ENCODE measurements around the gene SLC9A6. TPM values are rescaled to one million over a fixed set of nuclear protein-coding genes. Genes with fewer than 3 reads are reported as not detected.

SLC9A6 gene
- total and polyA plus RNA-seq, 9 of the 15 experiments (the other 6 are each of a cell fraction or from before 2014, with no cell fraction given), result 3.7 to 13.9 (median 9.9) TPM

DNA sequence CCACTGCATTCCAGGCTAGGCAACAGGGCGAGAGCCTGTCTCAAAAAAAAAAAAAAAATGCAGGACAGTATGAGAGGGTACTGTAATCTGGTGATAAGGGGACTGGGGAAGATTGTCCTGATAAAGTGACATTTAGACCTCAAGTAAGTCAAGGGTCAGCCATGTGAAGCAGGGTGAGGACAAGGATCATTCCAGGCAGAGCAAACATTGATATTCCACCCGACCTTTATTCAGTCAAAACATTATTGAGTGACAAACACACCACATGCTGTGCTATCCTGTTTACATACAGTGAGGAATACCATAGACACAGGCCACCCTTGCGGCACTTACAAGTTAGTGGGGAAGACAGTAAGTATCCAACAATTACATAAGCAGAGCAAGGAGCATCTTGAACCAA lies 64.4 kb downstream of the SLC9A6 start:
- WGBS (ENCODE audit: insufficient coverage, low coverage, missing lambda C conversion rate), result 10% methylated on average over 2 of the region's 3 CpGs
- ChIA-PET CTCF (ENCODE audit: low intra/inter-chr PET ratio) (no interaction called here), POLR2A (interaction anchor here (0.7 kb wide), 1 partner anchor 625 kb away, joined by 5 read pairs; no protein-coding TSS in a partner anchor)
- no peak overlapping the region for H3K27ac ChIP-seq (ENCODE audit: extremely low read depth, low read depth, low read length)
- H3K9me3 ChIP-seq (replicated peaks; ENCODE audit: control insufficient read depth, insufficient read depth, low read depth, low read length), result no peaks in the 10 kb centered on the region
- H3K4me1 ChIP-seq (replicated peaks in 1 of 2; ENCODE audit: control insufficient read depth in 2 of 2, insufficient read depth in 2 of 2, low read length in 2 of 2), result no peaks in the 10 kb centered on the region
- no peak overlapping the region for H3K4me2 ChIP-seq (ENCODE audit: insufficient read depth, low read length)
- intact Hi-C loops (cut with micrococcal nuclease) (no loop called here), in situ Hi-C loops (cut with MboI) (loop anchor here (25.0 kb wide), 2 partner anchors 113 to 638 kb away; no protein-coding TSS in a partner anchor)
- no peak for ATAC-seq
- no peak overlapping the region for H3K4me3 ChIP-seq
- no peaks in the 10 kb centered on the region for H4K20me1 ChIP-seq (replicated peaks; ENCODE audit: control insufficient read depth, insufficient read depth, low read length)
- H3K9ac ChIP-seq (ENCODE audit: insufficient read depth in 1 of 2, low read depth in 2 of 2, low read length in 2 of 2), result no peak overlapping the region
- no peaks in the 10 kb centered on the region for H3K9me1 ChIP-seq (ENCODE audit: control insufficient read depth, insufficient read depth, low read length)
- no peaks in the 10 kb centered on the region for H3K36me3 ChIP-seq (ENCODE audit: control insufficient read depth, insufficient read depth, low read length)
- no peaks in the 10 kb centered on the region for H3K79me2 ChIP-seq (ENCODE audit: control insufficient read depth, insufficient read depth, low read length)
- no peak overlapping the region for H2AFZ ChIP-seq (ENCODE audit: low read depth, low read length)
- no peak for TF ChIP-seq MYBL2 (IDR thresholded peaks at IDR 0.05; ENCODE audit: low read depth)
- TF ChIP-seq MYBL2 (CRISPR knock-in tag; IDR thresholded peaks at IDR 0.05; ENCODE audit: borderline replicate concordance), result no peak
- no peak for TF ChIP-seq ARNT (IDR thresholded peaks at IDR 0.05)
- TF ChIP-seq ZNF354B (CRISPR knock-in tag; IDR thresholded peaks at IDR 0.05), result no peak
- no peak for TF ChIP-seq POLR3A (IDR thresholded peaks at IDR 0.05; ENCODE audit: borderline replicate concordance, extremely low read depth, insufficient read depth, insufficient read length)
- TF ChIP-seq ZFX (CRISPR knock-in tag; IDR thresholded peaks at IDR 0.05), result no peak
- TF ChIP-seq RAD51 (IDR thresholded peaks at IDR 0.05; ENCODE audit: borderline replicate concordance, low read depth), result no peak
- no peak for TF ChIP-seq RBM25 (IDR thresholded peaks at IDR 0.05; ENCODE audit: low read depth, low read length, severe bottlenecking)
- TF ChIP-seq HMG20B (CRISPR knock-in tag; IDR thresholded peaks at IDR 0.05), result no peak
- TF ChIP-seq, protein P1, sequence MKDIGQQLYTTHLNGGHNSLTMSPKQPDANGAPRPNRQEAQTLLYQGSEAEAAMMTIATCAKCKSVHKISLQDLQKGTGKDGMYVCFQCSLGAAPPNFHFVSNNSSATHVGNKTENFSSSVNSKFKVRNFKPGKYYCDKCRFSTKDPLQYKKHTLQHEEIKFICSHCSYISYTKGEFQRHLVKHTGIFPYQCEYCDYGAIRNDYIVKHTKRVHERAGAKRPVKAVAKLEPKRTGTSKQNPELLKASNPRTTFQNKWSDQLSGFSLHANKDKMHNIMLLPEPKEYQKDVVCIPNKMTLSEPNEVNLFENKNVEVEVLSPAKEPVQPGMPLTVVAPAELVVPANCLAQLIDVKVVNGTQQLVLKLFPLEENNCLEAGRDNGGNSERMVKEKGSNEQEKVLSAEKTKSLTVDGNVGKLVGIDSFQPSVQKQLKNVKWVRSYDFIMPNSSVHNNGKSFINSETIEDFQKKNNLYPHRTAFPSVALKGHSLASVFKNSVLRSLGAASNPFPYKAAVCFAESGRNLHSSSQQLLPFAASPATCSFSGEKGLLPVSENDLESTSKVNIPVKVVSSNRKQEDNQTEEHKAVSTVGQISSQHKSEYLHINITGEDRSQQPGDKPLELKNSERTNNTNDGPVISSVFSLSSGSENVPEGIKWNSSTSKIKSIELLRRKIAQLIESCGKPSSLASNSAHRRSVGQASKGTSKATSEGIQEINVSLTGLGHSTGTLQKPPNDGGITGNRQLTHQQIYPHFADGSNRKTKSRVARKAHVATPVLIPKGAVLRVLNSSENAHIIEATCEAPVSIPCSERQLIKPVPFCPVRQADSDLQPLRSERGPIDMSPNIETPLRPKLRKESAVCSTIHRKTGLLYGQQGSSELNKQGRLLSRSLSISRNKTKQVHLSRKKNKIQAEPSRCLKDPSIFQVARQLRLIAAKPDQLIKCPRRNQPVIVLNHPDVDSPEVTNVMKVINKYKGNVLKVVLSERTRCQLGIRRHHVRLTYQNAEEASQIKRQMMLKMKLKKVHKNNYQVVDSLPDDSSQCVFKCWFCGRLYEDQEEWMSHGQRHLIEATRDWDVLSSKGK (CRISPR knock-in tag; IDR thresholded peaks at IDR 0.05), result no peak
- no peak for TF ChIP-seq ESRRB (CRISPR knock-in tag; IDR thresholded peaks at IDR 0.05; ENCODE audit: borderline replicate concordance)
- TF ChIP-seq NR3C1 (CRISPR knock-in tag; IDR thresholded peaks at IDR 0.05), result no peak
- no peak for TF ChIP-seq JUNB (CRISPR knock-in tag; conservative IDR thresholded peaks at IDR 0.05)
- TF ChIP-seq ETV5 (CRISPR knock-in tag; IDR thresholded peaks at IDR 0.05; ENCODE audit: low read depth), result no peak
- TF ChIP-seq ZNF436 (CRISPR knock-in tag; IDR thresholded peaks at IDR 0.05), result no peak
- no peak for TF ChIP-seq NFRKB (IDR thresholded peaks at IDR 0.05; ENCODE audit: low read depth)
- TF ChIP-seq XRCC3 (IDR thresholded peaks at IDR 0.05), result no peak
- TF ChIP-seq TBP (optimal IDR thresholded peaks at IDR 0.05; ENCODE audit: low read depth, low read length), result no peak
- no peak for TF ChIP-seq GTF2A2 (tag; IDR thresholded peaks at IDR 0.05)
- TF ChIP-seq ILK (tag; IDR thresholded peaks at IDR 0.05; ENCODE audit: borderline replicate concordance, low read depth), result no peak
- H3K27me3 ChIP-seq (ENCODE audit: control insufficient read depth in 2 of 2, insufficient read depth in 2 of 2, low read length in 2 of 2), result peaks cover 2 to 8% of the 10 kb centered on the region in 2 experiments; a peak in 3 of 5 replicates
- no TSS peak for BruUV-seq (replicated peaks)
- DNase-seq (ENCODE audit: extremely low read depth in 1 of 4, low spot score in 3 of 4), result no peak
- no peak for FAIRE-seq

Measured in K562 (cell line).